GM18511 (cell line): ENCODE data around the gene SNX19.
"Not testable (repeated sequence)": the region's sequence is repeated elsewhere in the genome, so short reads cannot be mapped to it uniquely, and the experiment has no call there.

ENCODE experiments used
- ATAC-seq: cut with Tn5 transposase; IDR thresholded peaks from one replicate; pipeline ENCODE4 v1.9.1; 2021; ENCODE audit warnings: mild to moderate bottlenecking, moderate library complexity; ENCODE audit not compliant: unreplicated experiment

SNX19 gene

GRCh38 chr11:130874955-130875531 is 41.2 kb downstream of the SNX19 start:
- no peak for ATAC-seq

- no peak for ATAC-seq
Measured at GRCh38 chr11:130874396-130874795, 41.9 kb downstream of the SNX19 start.

- ATAC-seq = no peak
Measured at GRCh38 chr11:130873761-130874160, 42.5 kb downstream of the SNX19 start.

DNA sequence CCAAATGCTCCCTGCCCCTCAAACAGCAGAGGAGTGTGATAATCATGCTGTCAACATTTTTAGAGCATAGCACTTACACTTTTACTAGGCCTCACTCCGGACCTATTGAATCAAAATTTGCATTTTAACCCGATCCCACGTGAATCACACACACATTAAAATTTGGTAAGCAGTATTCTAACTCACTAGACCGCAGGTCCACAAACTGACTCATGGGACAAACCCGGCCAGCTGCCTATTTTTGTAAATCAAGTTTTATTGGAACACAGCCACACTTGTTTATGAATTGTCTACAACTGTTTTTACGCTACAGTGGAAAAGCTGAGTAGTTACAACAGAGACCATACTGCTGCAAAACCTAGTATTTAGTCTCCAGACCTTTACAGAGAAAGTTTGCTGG is 43.3 kb downstream of the SNX19 start:
- no peak for ATAC-seq

DNA sequence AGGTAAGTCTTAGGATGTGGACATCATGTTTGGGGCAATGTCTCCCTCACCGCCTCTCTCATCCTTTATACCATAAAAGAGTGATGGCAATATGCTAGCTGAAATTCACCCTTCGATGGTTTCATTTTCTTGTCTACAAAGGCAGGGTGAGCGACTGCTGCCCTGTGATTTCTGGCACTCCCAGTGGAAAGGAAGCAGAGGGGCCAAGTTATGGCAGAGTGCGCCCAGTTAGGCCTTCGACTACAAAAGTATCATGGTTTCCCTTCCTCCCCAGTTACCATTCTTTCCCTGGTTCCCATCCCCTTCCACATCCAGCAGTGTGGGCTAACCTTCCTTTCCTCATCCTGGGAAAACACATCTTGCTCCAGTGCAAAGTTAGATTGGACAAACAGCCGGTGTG is 43.8 kb downstream of the SNX19 start:
- ATAC-seq = no peak

DNA sequence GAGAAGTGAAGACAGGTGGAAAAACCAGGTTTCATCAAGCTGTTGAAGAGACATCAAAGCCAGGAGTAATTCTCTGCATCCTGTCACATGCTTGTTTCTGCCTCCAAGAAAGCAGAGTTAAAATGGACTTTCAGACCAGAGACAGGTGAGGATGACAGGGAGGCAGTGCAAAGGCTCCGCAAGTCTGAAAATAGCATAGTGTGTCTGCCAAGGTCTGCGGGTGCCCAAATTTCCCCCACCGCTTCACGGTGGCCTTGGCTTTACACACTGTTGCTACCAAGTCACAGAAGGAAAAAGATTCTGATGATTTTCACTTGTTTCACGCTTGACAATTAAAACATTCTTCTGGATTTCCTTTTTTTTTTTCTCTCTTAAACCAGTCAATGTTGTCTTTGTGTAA is 44.2 kb downstream of the SNX19 start:
- no peak for ATAC-seq

GRCh38 chr11:130871616-130872015 is 44.7 kb downstream of the SNX19 start:
- ATAC-seq = no peak

- ATAC-seq = no peak
Measured at GRCh38 chr11:130868721-130869390, 47.4 kb downstream of the SNX19 start.

- ATAC-seq = no peak
Measured at GRCh38 chr11:130868086-130868710, 48.1 kb downstream of the SNX19 start.

DNA sequence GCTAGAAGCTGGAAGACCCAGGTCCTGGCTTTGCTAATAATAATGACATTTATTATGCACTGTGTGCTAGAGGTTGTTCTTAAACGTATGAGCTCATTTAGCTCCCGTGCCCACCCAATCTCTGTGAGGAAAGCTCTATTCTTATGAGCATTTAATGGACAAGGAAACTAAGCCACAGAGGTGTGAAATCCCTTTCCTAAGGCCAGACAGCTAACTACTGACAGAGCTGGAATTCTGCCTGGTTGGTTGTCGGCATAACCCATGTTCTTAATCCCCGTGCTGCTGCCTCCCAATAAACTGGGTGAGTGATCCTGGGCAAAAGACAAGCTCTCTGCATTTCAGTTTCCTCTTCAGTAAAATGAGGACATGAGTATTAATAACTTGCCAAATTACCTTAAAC is 49.4 kb downstream of the SNX19 start:
- no peak for ATAC-seq

- ATAC-seq = no peak
Measured at GRCh38 chr11:130865774-130866114, 50.5 kb downstream of the SNX19 start.

GRCh38 chr11:130865091-130865773 is 51.0 kb downstream of the SNX19 start:
- no peak for ATAC-seq

DNA sequence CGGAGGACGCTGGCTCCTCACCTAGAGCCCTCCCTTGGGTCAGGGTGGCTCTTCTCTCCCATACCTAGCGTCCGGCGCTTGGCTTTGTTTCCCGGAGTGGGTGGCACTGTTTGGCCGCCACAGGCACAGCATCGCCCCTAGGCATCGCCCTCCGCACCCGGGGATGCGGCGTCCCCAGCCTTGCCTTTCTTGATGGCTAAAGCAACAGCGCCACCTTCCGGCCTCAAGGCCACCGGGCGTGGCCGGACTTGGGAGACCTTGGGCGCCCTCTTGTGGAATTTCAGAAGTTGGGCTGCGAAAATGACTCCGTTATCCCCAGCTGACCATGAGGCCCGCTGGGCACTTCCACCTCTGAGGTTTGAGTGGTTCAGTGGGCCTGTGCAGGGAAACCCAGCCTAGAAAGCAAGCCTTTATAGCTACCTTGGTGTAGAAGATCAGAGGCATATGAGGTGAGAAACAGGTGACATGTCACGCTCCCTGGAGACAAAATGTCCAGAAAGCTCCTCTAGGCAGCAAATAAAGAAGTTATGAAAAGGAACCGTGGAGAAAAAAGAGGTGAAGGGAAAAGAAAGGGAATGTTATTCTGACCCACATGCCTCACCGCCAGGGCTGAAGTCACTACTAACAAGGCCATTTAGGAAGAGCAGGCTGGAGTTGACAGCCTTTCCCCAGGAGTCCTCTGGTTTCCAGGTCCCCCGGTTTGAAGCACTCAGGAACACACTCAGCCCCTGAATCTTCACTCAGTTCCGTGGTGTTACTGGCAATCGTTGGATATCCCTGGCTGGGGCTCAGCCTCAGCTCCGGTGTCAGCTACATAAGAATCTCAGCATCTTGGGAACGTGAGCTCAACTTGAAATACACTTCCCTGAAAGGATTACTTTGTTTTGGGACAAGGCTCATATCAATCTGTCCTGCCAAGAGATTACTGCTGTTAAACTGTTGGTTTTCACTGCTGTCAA is 54.1 kb downstream of the SNX19 start:
- ATAC-seq = peak; percentile 87

- ATAC-seq = no peak
Measured at GRCh38 chr11:130861283-130861682, 55.0 kb downstream of the SNX19 start.

GRCh38 chr11:130859886-130860285 is 56.4 kb downstream of the SNX19 start:
- ATAC-seq = no peak

DNA sequence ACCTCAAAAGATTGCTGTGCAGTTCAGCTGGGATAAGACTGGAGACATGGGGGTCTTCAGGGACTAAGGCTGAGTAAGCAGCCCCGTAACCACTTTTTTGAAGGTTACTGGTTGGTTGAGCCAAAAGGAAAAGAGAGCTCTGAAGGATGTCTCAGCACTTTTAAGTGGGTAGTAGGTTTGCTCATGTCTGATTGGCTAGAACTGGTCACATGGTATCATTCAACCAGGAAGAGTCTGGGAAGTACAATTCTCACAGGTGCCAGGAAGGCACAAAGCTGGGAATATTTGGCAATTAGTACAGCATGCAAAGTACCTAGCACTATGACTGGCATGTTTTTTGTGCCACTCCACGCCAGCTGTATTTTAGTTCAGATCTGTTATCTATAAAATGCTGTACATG is 58.1 kb downstream of the SNX19 start:
- no peak for ATAC-seq

GRCh38 chr11:130855707-130856106 is 60.6 kb downstream of the SNX19 start:
- not testable (repeated sequence) for ATAC-seq

DNA sequence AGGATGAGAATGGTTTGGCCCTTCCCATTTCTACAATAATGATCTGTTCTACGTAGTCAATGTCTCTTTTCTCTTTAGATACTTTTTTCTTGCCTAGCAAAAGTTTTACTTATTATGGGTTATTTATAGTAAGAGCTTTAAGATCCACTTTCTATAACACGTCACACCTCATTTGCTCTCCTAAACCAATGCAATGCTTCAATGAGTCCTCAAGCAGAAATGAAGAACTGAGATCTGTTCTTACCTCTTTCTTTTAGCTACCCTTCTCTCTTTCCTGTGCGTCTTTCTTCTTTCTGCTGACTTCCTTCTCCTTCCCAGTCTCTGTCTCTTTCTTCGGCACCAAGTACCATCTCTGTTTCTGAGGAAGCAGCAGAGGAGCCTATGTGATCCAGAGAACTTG is 61.8 kb downstream of the SNX19 start:
- ATAC-seq = peak; percentile 92

- ATAC-seq = no peak
Measured at GRCh38 chr11:130852589-130852988, 63.7 kb downstream of the SNX19 start.

GRCh38 chr11:130850185-130850944 is 65.9 kb downstream of the SNX19 start:
- no peak for ATAC-seq
